NCI-H2171 treated with DMSO at 0.1 percent for 48 hours (cell line): ENCODE results near the gene ZNF611.
"Not testable (repeated sequence)": the region's sequence is repeated elsewhere in the genome, so short reads cannot be mapped to it uniquely, and the experiment has no call there.

Experiments used
- DNase-seq: peaks from one replicate; lab custom pipeline; 2025; lab: John Stamatoyannopoulos, UW

Gene ZNF611

GRCh38 chr19:52734893-52735661 lies at the start of gene ZNF611:
Gene ZNF611 (minus strand): TSS chr19:52735044. CDS start chr19:52715894, 19,150 bp downstream.
- DNase-seq, result peak; percentile 89

- not testable (repeated sequence) for DNase-seq
Measured at GRCh38 chr19:52782864-52783263, 48.0 kb upstream of the ZNF611 start.

GRCh38 chr19:52778811-52779210 lies 44.0 kb upstream of the ZNF611 start:
- no peak for DNase-seq

GRCh38 chr19:52756447-52756846 lies 21.6 kb upstream of the ZNF611 start:
- not testable (repeated sequence) for DNase-seq

GRCh38 chr19:52749780-52750179 lies 14.9 kb upstream of the ZNF611 start:
- DNase-seq, result no peak

GRCh38 chr19:52748336-52748950 lies 13.6 kb upstream of the ZNF611 start:
- DNase-seq, result peak; percentile 8

- DNase-seq, result not testable (repeated sequence)
Measured at GRCh38 chr19:52745919-52746318, 11.1 kb upstream of the ZNF611 start.

- no peak for DNase-seq
Measured at GRCh38 chr19:52743091-52743490, 8.2 kb upstream of the ZNF611 start.

GRCh38 chr19:52742516-52742915 lies 7.7 kb upstream of the ZNF611 start:
- no peak for DNase-seq

GRCh38 chr19:52741951-52742485 lies 7.2 kb upstream of the ZNF611 start:
- no peak for DNase-seq

GRCh38 chr19:52741371-52741770 lies 6.5 kb upstream of the ZNF611 start:
- not testable (repeated sequence) for DNase-seq

GRCh38 chr19:52739576-52739975 lies 4.7 kb upstream of the ZNF611 start:
- DNase-seq, result no peak

GRCh38 chr19:52735734-52736133 lies 890 bp upstream of the ZNF611 start:
- no peak for DNase-seq

- peak; percentile 30 for DNase-seq
Measured at GRCh38 chr19:52734331-52734892, 432 bp downstream of the ZNF611 start.

GRCh38 chr19:52726051-52726450 lies 8.8 kb downstream of the ZNF611 start:
- DNase-seq, result not testable (repeated sequence)

GRCh38 chr19:52725528-52725961 lies 9.3 kb downstream of the ZNF611 start:
- no peak for DNase-seq

- no peak for DNase-seq
Measured at GRCh38 chr19:52724701-52725514, 9.9 kb downstream of the ZNF611 start.

- DNase-seq, result not testable (repeated sequence)
Measured at GRCh38 chr19:52723907-52724598, 10.8 kb downstream of the ZNF611 start.

- DNase-seq, result no peak
Measured at GRCh38 chr19:52722062-52723003, 12.5 kb downstream of the ZNF611 start.

- DNase-seq, result not testable (repeated sequence)
Measured at GRCh38 chr19:52720541-52720940, 14.3 kb downstream of the ZNF611 start.
